Parathyroid adenoma (tissue), 2 donors: Measurements from ENCODE around the gene KATNAL1.

Source experiments
- H2AFZ ChIP-seq: fragments of 300-600 bp; sonication (generic); one replicate; pipeline ENCODE4 v1.7.0; 2017; ENCODE audit warnings: antibody characterized with exemption, mild to moderate bottlenecking
- H3K27ac ChIP-seq: fragments of 300-600 bp; sonication (generic); one replicate; pipeline ENCODE4 v1.7.0; 2017
- H3K27me3 ChIP-seq: fragments of 300-600 bp; sonication (generic); one replicate; pipeline ENCODE4 v1.7.0; 2017; ENCODE audit warnings: low read length; ENCODE audit not compliant: control insufficient read depth, insufficient read depth
- H3K36me3 ChIP-seq: fragments of 300-600 bp; sonication (generic); one replicate; pipeline ENCODE4 v1.7.0; 2017; ENCODE audit warnings: low read length; ENCODE audit not compliant: control insufficient read depth, insufficient read depth
- H3K4me1 ChIP-seq: fragments of 300-600 bp; sonication (generic); one replicate; pipeline ENCODE4 v1.7.0; 2017; ENCODE audit warnings: control low read depth
- H3K4me2 ChIP-seq: fragments of 300-600 bp; sonication (generic); one replicate; pipeline ENCODE4 v1.7.0; 2017; ENCODE audit warnings: low read length
- H3K4me3 ChIP-seq: fragments of 300-600 bp; sonication (generic); one replicate; pipeline ENCODE4 v1.7.0; 2017; ENCODE audit warnings: low read depth, low read length
- H3K79me2 ChIP-seq: fragments of 300-600 bp; sonication (generic); one replicate; pipeline ENCODE4 v1.7.0; 2017; ENCODE audit warnings: control low read depth
- H3K9ac ChIP-seq: fragments of 300-600 bp; sonication (generic); one replicate; pipeline ENCODE4 v1.7.0; 2017; ENCODE audit warnings: mild to moderate bottlenecking
- H3K9me3 ChIP-seq: fragments of 300-600 bp; sonication (generic); one replicate; pipeline ENCODE4 v1.7.0; 2017; ENCODE audit warnings: low read length; ENCODE audit not compliant: control insufficient read depth
- TF ChIP-seq, protein P1 (sequence below): fragments of 300-600 bp; sonication (generic); IDR thresholded peaks from one replicate; pipeline ENCODE4 v1.7.0; 2017; ENCODE audit warnings: antibody characterized with exemption, mild to moderate bottlenecking
- donor health status: primary hyperparathyroidism.

KATNAL1 gene

DNA sequence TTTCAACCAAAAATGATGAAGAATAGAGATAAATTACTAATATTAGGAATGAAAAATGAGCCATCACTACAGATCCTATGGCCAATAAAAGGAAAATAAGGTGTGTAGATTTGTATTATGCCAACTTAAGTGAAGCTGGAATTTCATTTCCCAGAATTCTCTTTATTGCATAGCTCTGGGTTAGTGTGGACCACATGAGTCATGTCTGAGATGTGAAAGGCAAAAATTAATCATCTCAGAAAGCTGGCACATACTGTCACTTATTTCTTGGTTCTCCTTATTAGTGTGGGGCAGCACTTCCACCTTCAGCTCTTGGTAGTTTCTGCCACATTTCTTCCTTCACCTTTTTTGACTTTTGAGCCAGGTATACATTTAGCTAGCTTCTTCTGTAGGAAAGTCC lies 82.6 kb downstream of the KATNAL1 start:
- Histone ChIP-seq H3K79me2 (no peaks in the 10 kb centered on the region), H3K4me2 (no peak overlapping the region), H3K4me1 (no peaks in the 10 kb centered on the region), H3K9ac (no peak overlapping the region), H3K9me3 (no peaks in the 10 kb centered on the region), H3K36me3 (no peaks in the 10 kb centered on the region), H2AFZ (no peak overlapping the region), H3K27ac (no peak overlapping the region), H3K4me3 (no peak overlapping the region), H3K27me3 (no peaks in the 10 kb centered on the region)
- TF ChIP-seq, protein P1, sequence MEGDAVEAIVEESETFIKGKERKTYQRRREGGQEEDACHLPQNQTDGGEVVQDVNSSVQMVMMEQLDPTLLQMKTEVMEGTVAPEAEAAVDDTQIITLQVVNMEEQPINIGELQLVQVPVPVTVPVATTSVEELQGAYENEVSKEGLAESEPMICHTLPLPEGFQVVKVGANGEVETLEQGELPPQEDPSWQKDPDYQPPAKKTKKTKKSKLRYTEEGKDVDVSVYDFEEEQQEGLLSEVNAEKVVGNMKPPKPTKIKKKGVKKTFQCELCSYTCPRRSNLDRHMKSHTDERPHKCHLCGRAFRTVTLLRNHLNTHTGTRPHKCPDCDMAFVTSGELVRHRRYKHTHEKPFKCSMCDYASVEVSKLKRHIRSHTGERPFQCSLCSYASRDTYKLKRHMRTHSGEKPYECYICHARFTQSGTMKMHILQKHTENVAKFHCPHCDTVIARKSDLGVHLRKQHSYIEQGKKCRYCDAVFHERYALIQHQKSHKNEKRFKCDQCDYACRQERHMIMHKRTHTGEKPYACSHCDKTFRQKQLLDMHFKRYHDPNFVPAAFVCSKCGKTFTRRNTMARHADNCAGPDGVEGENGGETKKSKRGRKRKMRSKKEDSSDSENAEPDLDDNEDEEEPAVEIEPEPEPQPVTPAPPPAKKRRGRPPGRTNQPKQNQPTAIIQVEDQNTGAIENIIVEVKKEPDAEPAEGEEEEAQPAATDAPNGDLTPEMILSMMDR: no peak

DNA sequence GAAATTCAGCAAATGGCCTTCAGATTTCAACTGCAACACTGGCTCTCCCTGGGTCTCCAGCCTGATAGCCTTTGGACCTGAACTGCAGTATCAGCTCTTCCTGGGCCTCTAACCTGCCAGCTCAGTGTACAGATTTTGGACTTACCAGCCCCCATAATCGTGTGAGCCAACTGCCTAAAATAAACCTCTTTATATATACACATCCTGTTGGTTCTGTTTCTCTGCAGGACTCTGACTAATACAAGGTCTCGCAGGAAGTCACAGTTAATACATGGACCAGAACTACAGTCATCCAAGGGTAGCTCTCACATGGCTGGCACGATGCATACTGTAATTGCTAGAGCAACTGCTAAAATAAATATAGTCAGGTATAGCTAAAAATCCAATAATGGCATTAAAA lies 85.1 kb downstream of the KATNAL1 start:
- Histone ChIP-seq H2AFZ (no peak overlapping the region), H3K9ac (no peak overlapping the region), H3K4me2 (no peak overlapping the region), H3K4me1 (no peaks in the 10 kb centered on the region), H3K9me3 (no peaks in the 10 kb centered on the region), H3K27ac (no peak overlapping the region), H3K79me2 (no peaks in the 10 kb centered on the region), H3K4me3 (no peak overlapping the region), H3K27me3 (no peaks in the 10 kb centered on the region), H3K36me3 (no peaks in the 10 kb centered on the region)
- TF ChIP-seq, protein P1: no peak

DNA sequence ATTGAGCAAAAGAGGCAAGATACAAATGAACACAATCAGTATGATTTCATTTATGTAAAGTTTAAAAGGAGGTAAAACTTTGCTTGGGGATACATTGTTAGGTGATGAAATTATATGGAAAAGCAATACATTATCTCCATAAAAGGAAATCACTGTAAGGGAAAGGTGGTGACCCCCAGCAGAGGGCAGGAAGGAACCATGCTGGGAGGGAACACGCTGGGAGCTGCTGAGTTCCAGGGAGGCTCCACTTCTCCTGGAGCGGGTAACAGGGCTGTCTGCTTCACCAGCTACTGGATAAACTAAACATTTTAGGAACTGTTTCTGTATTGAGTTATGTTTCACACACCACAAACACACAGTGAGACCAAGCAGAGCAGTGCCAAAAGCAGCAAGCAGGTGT lies 91.2 kb downstream of the KATNAL1 start:
- TF ChIP-seq, protein P1: no peak
- Histone ChIP-seq H3K4me3 (no peak overlapping the region), H3K9ac (no peak overlapping the region), H3K4me1 (no peaks in the 10 kb centered on the region), H3K27me3 (no peaks in the 10 kb centered on the region), H3K4me2 (no peak overlapping the region), H3K27ac (no peak overlapping the region), H3K9me3 (no peaks in the 10 kb centered on the region), H3K79me2 (no peaks in the 10 kb centered on the region), H3K36me3 (no peaks in the 10 kb centered on the region), H2AFZ (no peak overlapping the region)

- Histone ChIP-seq H3K79me2 (no peaks in the 10 kb centered on the region), H2AFZ (no peak overlapping the region), H3K27me3 (no peaks in the 10 kb centered on the region), H3K4me2 (no peak overlapping the region), H3K27ac (no peak overlapping the region), H3K36me3 (no peaks in the 10 kb centered on the region), H3K4me1 (no peaks in the 10 kb centered on the region), H3K4me3 (no peak overlapping the region), H3K9ac (no peak overlapping the region), H3K9me3 (no peaks in the 10 kb centered on the region)
- TF ChIP-seq, protein P1: no peak
These were observed 95.1 kb downstream of the KATNAL1 start for GRCh38 chr13:30212256-30212655.

GRCh38 chr13:30211745-30212144 lies 95.6 kb downstream of the KATNAL1 start:
- TF ChIP-seq, protein P1: no peak
- Histone ChIP-seq H3K9me3 (no peaks in the 10 kb centered on the region), H3K4me1 (no peaks in the 10 kb centered on the region), H3K79me2 (no peaks in the 10 kb centered on the region), H3K36me3 (no peaks in the 10 kb centered on the region), H3K9ac (no peak overlapping the region), H3K27me3 (no peaks in the 10 kb centered on the region), H3K4me3 (no peak overlapping the region), H2AFZ (no peak overlapping the region), H3K4me2 (no peak overlapping the region), H3K27ac (no peak overlapping the region)
